ENCODE results near the gene CAPZA2.
"Not testable (repeated sequence)": the region's sequence is repeated elsewhere in the genome, so short reads cannot be mapped to it uniquely, and the experiment has no call there.

Gene CAPZA2

GRCh38 chr7:116862234-116862950 lies at the start of gene CAPZA2:
Gene CAPZA2, plus strand, starts transcription at chr7:116862587. Its CDS starts 25 bp downstream, at chr7:116862612.
- peak; percentile 89 to 92 for DNase-seq (ENCODE audit: low read depth in 1 of 2, low spot score in 1 of 2)

- no peak for DNase-seq (ENCODE audit: low read depth in 1 of 2, low spot score in 1 of 2)
Observed at GRCh38 chr7:116812860-116813259, 49.5 kb upstream of the CAPZA2 start.

GRCh38 chr7:116813371-116813770 lies 49.0 kb upstream of the CAPZA2 start:
- DNase-seq (ENCODE audit: low read depth in 1 of 2, low spot score in 1 of 2), result not testable (repeated sequence)

GRCh38 chr7:116815041-116815440 lies 47.3 kb upstream of the CAPZA2 start:
- DNase-seq (ENCODE audit: low read depth in 1 of 2, low spot score in 1 of 2), result no peak

GRCh38 chr7:116820149-116820548 lies 42.2 kb upstream of the CAPZA2 start:
- DNase-seq (ENCODE audit: low read depth in 1 of 2, low spot score in 1 of 2), result no peak

GRCh38 chr7:116821647-116822046 lies 40.7 kb upstream of the CAPZA2 start:
- DNase-seq (ENCODE audit: low read depth in 1 of 2, low spot score in 1 of 2), result not testable (repeated sequence)

- DNase-seq (ENCODE audit: low read depth in 1 of 2, low spot score in 1 of 2), result no peak
Observed at GRCh38 chr7:116824449-116824848, 37.9 kb upstream of the CAPZA2 start.

GRCh38 chr7:116828281-116828680 lies 34.1 kb upstream of the CAPZA2 start:
- DNase-seq (ENCODE audit: low read depth in 1 of 2, low spot score in 1 of 2), result no peak

- DNase-seq (ENCODE audit: low read depth in 1 of 2, low spot score in 1 of 2), result no peak
Observed at GRCh38 chr7:116829041-116829440, 33.3 kb upstream of the CAPZA2 start.

GRCh38 chr7:116829493-116829892 lies 32.9 kb upstream of the CAPZA2 start:
- DNase-seq (ENCODE audit: low read depth in 1 of 2, low spot score in 1 of 2), result no peak

- no peak for DNase-seq (ENCODE audit: low read depth in 1 of 2, low spot score in 1 of 2)
Observed at GRCh38 chr7:116832692-116833091, 29.7 kb upstream of the CAPZA2 start.

GRCh38 chr7:116834815-116835504 lies 27.4 kb upstream of the CAPZA2 start:
- no peak for DNase-seq (ENCODE audit: low read depth in 1 of 2, low spot score in 1 of 2)

GRCh38 chr7:116836048-116836447 lies 26.3 kb upstream of the CAPZA2 start:
- DNase-seq (ENCODE audit: low read depth in 1 of 2, low spot score in 1 of 2), result no peak

- DNase-seq (ENCODE audit: low read depth in 1 of 2, low spot score in 1 of 2), result no peak
Observed at GRCh38 chr7:116836911-116837310, 25.5 kb upstream of the CAPZA2 start.

GRCh38 chr7:116837586-116837985 lies 24.8 kb upstream of the CAPZA2 start:
- no peak for DNase-seq (ENCODE audit: low read depth in 1 of 2, low spot score in 1 of 2)

- no peak for DNase-seq (ENCODE audit: low read depth in 1 of 2, low spot score in 1 of 2)
Observed at GRCh38 chr7:116840256-116840655, 22.1 kb upstream of the CAPZA2 start.

GRCh38 chr7:116842371-116842770 lies 20.0 kb upstream of the CAPZA2 start:
- DNase-seq (ENCODE audit: low read depth in 1 of 2, low spot score in 1 of 2), result no peak

- no peak for DNase-seq (ENCODE audit: low read depth in 1 of 2, low spot score in 1 of 2)
Observed at GRCh38 chr7:116843378-116843777, 19.0 kb upstream of the CAPZA2 start.

GRCh38 chr7:116851175-116851574 lies 11.2 kb upstream of the CAPZA2 start:
- DNase-seq (ENCODE audit: low read depth in 1 of 2, low spot score in 1 of 2), result no peak

- no peak for DNase-seq (ENCODE audit: low read depth in 1 of 2, low spot score in 1 of 2)
Observed at GRCh38 chr7:116851671-116852070, 10.7 kb upstream of the CAPZA2 start.

GRCh38 chr7:116854132-116854531 lies 8.3 kb upstream of the CAPZA2 start:
- DNase-seq (ENCODE audit: low read depth in 1 of 2, low spot score in 1 of 2), result no peak

GRCh38 chr7:116857052-116857451 lies 5.3 kb upstream of the CAPZA2 start:
- no peak for DNase-seq (ENCODE audit: low read depth in 1 of 2, low spot score in 1 of 2)

GRCh38 chr7:116859323-116859722 lies 3.1 kb upstream of the CAPZA2 start:
- no peak for DNase-seq (ENCODE audit: low read depth in 1 of 2, low spot score in 1 of 2)

All from activated CD4-positive, alpha-beta T cell treated with anti-CD3 and anti-CD28 coated beads, Interleukin-2, amount 50 U/mL, for 24 hours (primary cell).